HG03460 (cell line): ENCODE measurements around the gene TEX2.

Experiments used
- ATAC-seq: cut with Tn5 transposase; IDR thresholded peaks from one replicate; pipeline ENCODE4 v1.9.1; 2021; ENCODE audit not compliant: unreplicated experiment

Gene TEX2

GRCh38 chr17:64263000-64263766, at the start of gene TEX2:
TEX2 (minus strand) TSS chr17:64263260; CDS start chr17:64214217, 49,043 bp downstream.
- ATAC-seq = peak; percentile 84

- ATAC-seq = no peak
Observed at GRCh38 chr17:64309710-64310109, 46.6 kb upstream of the TEX2 start.

- no peak for ATAC-seq
Observed at GRCh38 chr17:64309021-64309420, 46.0 kb upstream of the TEX2 start.

GRCh38 chr17:64306850-64307463, 43.9 kb upstream of the TEX2 start:
- no peak for ATAC-seq

- ATAC-seq = no peak
Observed at GRCh38 chr17:64304551-64304950, 41.5 kb upstream of the TEX2 start.

- ATAC-seq = no peak
Observed at GRCh38 chr17:64300699-64300965, 37.6 kb upstream of the TEX2 start.

- ATAC-seq = no peak
Observed at GRCh38 chr17:64297467-64298088, 34.5 kb upstream of the TEX2 start.

- no peak for ATAC-seq
Observed at GRCh38 chr17:64296246-64296645, 33.2 kb upstream of the TEX2 start.

- ATAC-seq = no peak
Observed at GRCh38 chr17:64295146-64295545, 32.1 kb upstream of the TEX2 start.

GRCh38 chr17:64291268-64291851, 28.3 kb upstream of the TEX2 start:
- no peak for ATAC-seq

GRCh38 chr17:64289741-64290141, 26.7 kb upstream of the TEX2 start:
- no peak for ATAC-seq

- ATAC-seq = no peak
Observed at GRCh38 chr17:64282753-64283080, 19.7 kb upstream of the TEX2 start.

GRCh38 chr17:64281962-64282752, 19.1 kb upstream of the TEX2 start:
- no peak for ATAC-seq

GRCh38 chr17:64278614-64279013, 15.6 kb upstream of the TEX2 start:
- no peak for ATAC-seq

GRCh38 chr17:64277831-64278562, 14.9 kb upstream of the TEX2 start:
- no peak for ATAC-seq

- no peak for ATAC-seq
Observed at GRCh38 chr17:64276961-64277505, 14.0 kb upstream of the TEX2 start.

GRCh38 chr17:64275016-64275415, 12.0 kb upstream of the TEX2 start:
- no peak for ATAC-seq

GRCh38 chr17:64273006-64273405, 9.9 kb upstream of the TEX2 start:
- no peak for ATAC-seq

- ATAC-seq = no peak
Observed at GRCh38 chr17:64270885-64271284, 7.8 kb upstream of the TEX2 start.
